PC-9 (cell line): ENCODE results near the gene NUDT22. TPM values are rescaled to one million over a fixed set of nuclear protein-coding genes. Genes with fewer than 3 reads are reported as not detected.

Experiments
- BruUV-seq: library from RNA; stranded (reverse); fragments of 400-500 nt; replicated peaks from 2 replicates; lab custom pipeline; 2021; lab: Mats Ljungman, UMichigan
- CTCF ChIA-PET: fragments of 300-600 bp; sonication (Branson Sonifier 250); formaldehyde crosslinking; loops from one replicate; lab custom pipeline; 2022; ENCODE audit warnings: antibody characterized with exemption; lab: Charles Lee
- POLR2A ChIA-PET: fragments of 300-600 bp; sonication (Branson Sonifier 250); formaldehyde crosslinking; loops from one replicate; lab custom pipeline; 2022; ENCODE audit warnings: antibody characterized with exemption; ENCODE audit not compliant: unreplicated experiment; lab: Charles Lee
- DNase-seq, 2 experiments: peaks; one replicate each; pipeline versions ENCODE4 v3.0.0 to v3.0.0-alpha.2; 2015 to 2022; ENCODE audit warnings: mixed read lengths in 1 of 2
- H2AFZ ChIP-seq: fragments of 200-600 bp; sonication (generic); 2 replicates; pipeline ENCODE4 v1.8.1; 2017; ENCODE audit warnings: antibody characterized with exemption
- H3F3A ChIP-seq: fragments of 200-600 bp; sonication (generic); 2 replicates; pipeline ENCODE4 v1.8.1; 2017; ENCODE audit warnings: antibody characterized with exemption, mild to moderate bottlenecking, low read depth; ENCODE audit not compliant: insufficient read depth
- H3K27ac ChIP-seq: fragments of 200-600 bp; sonication (generic); 2 replicates; pipeline ENCODE4 v1.6.1; 2016; ENCODE audit warnings: mixed run types
- H3K27me3 ChIP-seq: fragments of 200-600 bp; sonication (generic); 2 replicates; pipeline ENCODE4 v1.6.1; 2016; ENCODE audit warnings: low read depth, mixed run types; ENCODE audit not compliant: insufficient read depth
- H3K36me3 ChIP-seq: fragments of 200-600 bp; sonication (generic); 2 replicates; pipeline ENCODE4 v1.6.1; 2016; ENCODE audit warnings: low read depth, mixed run types
- H3K4me1 ChIP-seq: fragments of 200-600 bp; sonication (generic); replicated peaks from 2 replicates; pipeline ENCODE4 v1.6.1; 2016; ENCODE audit warnings: mixed run types; ENCODE audit not compliant: insufficient read depth
- H3K4me2 ChIP-seq: fragments of 200-600 bp; sonication (generic); 2 replicates; pipeline ENCODE4 v1.6.1; 2017; ENCODE audit warnings: mixed run types
- H3K4me3 ChIP-seq: fragments of 200-600 bp; sonication (generic); 2 replicates; pipeline ENCODE4 v1.6.1; 2016; ENCODE audit warnings: mixed run types
- H3K79me2 ChIP-seq: fragments of 200-600 bp; sonication (generic); 2 replicates; pipeline ENCODE4 v1.6.1; 2017; ENCODE audit warnings: low read depth, mixed run types
- H3K9me2 ChIP-seq: fragments of 200-600 bp; sonication (generic); 2 replicates; pipeline ENCODE4 v1.8.1; 2017; ENCODE audit warnings: mild to moderate bottlenecking; ENCODE audit not compliant: insufficient read depth
- H3K9me3 ChIP-seq: fragments of 200-600 bp; sonication (generic); 2 replicates; pipeline ENCODE4 v1.8.1; 2016; ENCODE audit warnings: low read depth; ENCODE audit not compliant: insufficient read depth
- H4K20me1 ChIP-seq: fragments of 200-600 bp; sonication (generic); 2 replicates; pipeline ENCODE4 v1.8.1; 2017; ENCODE audit not compliant: insufficient read depth
- EZH2 ChIP-seq: fragments of 200-600 bp; sonication (generic); IDR thresholded peaks from 2 replicates; pipeline ENCODE4 v1.8.0; 2017; ENCODE audit warnings: antibody characterized with exemption, low read depth
- intact Hi-C: fragments of 100-400 bp; cut with micrococcal nuclease; formaldehyde crosslinking; loops from one replicate; pipeline ENCODE4 v1.10.0; 2022; ENCODE audit not compliant: unreplicated experiment
- total RNA-seq: library from RNA; stranded (reverse); gene quantifications from 2 replicates; pipeline ENCODE4 v1.2.3, GENCODE V29; 2021
- TF ChIP-seq, protein P1 (sequence below): fragments of 200-600 bp; sonication (generic); conservative IDR thresholded peaks from 2 replicates; pipeline ENCODE4 v1.6.1; 2017; ENCODE audit warnings: mixed run types, antibody characterized with exemption, mild to moderate bottlenecking, moderate library complexity

NUDT22 gene
- total RNA-seq, 1 experiment from 2014 or later = 87.4 TPM

DNA sequence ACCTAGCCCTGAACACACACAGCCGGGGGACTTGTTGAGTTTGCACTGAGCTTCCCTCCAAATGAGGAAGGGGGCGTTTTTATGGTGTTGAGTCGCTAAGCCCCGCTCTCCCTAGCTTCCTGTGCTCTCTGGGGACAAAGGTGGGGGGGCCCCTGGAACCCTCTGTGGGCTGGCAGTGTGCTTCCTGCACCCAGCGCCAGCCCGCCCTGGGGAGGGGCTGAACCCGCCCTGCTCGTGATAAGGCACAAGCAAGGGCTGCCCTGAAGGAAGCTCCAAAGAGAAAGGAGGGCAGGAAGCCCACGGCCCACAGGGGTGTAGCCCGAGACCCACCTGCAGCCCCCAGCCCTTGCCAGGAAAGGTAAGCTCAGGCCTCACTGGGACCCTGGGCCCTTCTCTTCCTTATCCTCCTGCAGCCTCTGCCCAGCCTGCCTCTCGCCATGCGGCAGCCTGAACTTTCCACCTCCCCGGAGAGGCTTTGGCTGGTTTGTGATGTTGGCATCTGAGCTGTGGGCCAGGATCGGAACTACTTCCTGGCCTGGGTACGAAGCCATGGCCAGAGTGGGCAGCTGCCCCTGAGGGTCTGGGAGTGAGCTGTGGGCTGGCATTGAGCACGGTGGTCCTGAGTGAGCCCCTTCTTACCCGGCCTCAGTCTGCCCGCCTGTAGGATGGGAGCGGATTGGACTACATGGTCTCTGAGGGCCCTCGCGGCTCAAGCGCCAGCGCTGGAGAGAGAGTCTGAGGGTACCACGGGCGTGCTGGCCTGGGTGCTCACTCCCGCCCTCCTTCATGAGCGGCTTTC is 19.4 kb upstream of the NUDT22 start, which contains the start of gene FERMT3:
Gene FERMT3, plus strand, starts transcription at position 265 of the 799 bp plus-strand sequence. CDS start 644 bp downstream, outside the sequence.
- Histone ChIP-seq H3K4me3 (no peak within 1 kb of the TSS), H4K20me1 (peaks cover 24% of the 10 kb centered on the region), H3K9me2 (no peaks in the 10 kb centered on the region), H3K4me1 (0 out of 2 replicates have a peak, but pooled peaks cover 4% of the 10 kb centered on the region), H2AFZ (no peak within 1 kb of the TSS), H3K27me3 (no peaks in the 10 kb centered on the region), H3K36me3 (peaks cover 11% of the 10 kb centered on the region; the same call in 1 of the 2 replicates), H3K27ac (no peak within 1 kb of the TSS), H3K9me3 (no peaks in the 10 kb centered on the region), H3K79me2 (no peaks in the 10 kb centered on the region), H3F3A (peaks cover 63% of the 10 kb centered on the region), H3K4me2 (no peak within 1 kb of the TSS)
- no TSS peak for BruUV-seq
- ChIA-PET POLR2A (interaction anchor here (0.5 to 0.6 kb wide), 2 partner anchors 15 to 40 kb away, joined by 5 to 6 read pairs; no protein-coding TSS in a partner anchor), CTCF (interaction anchor here (0.5 to 0.7 kb wide), 4 partner anchors 19 to 1401 kb away, joined by 3 to 7 read pairs (median 4); partner anchors contain the start of genes NUDT22, NXF1 and TRPT1)
- DNase-seq = no peak
- TF ChIP-seq, protein P1, sequence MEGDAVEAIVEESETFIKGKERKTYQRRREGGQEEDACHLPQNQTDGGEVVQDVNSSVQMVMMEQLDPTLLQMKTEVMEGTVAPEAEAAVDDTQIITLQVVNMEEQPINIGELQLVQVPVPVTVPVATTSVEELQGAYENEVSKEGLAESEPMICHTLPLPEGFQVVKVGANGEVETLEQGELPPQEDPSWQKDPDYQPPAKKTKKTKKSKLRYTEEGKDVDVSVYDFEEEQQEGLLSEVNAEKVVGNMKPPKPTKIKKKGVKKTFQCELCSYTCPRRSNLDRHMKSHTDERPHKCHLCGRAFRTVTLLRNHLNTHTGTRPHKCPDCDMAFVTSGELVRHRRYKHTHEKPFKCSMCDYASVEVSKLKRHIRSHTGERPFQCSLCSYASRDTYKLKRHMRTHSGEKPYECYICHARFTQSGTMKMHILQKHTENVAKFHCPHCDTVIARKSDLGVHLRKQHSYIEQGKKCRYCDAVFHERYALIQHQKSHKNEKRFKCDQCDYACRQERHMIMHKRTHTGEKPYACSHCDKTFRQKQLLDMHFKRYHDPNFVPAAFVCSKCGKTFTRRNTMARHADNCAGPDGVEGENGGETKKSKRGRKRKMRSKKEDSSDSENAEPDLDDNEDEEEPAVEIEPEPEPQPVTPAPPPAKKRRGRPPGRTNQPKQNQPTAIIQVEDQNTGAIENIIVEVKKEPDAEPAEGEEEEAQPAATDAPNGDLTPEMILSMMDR = no peak
- no peak for TF ChIP-seq EZH2
- intact Hi-C loops = no loop called here

- 0 out of 2 replicates have a peak, but pooled peaks cover 4% of the 10 kb centered on the region for H3K4me1 ChIP-seq
- no TSS peak for BruUV-seq
- H3K9me3 ChIP-seq = no peaks in the 10 kb centered on the region
- H2AFZ ChIP-seq = no peak overlapping the region
- no peak for TF ChIP-seq EZH2
- TF ChIP-seq, protein P1 = no peak
- peaks cover 21% of the 10 kb centered on the region for H4K20me1 ChIP-seq
- intact Hi-C loops = no loop called here
- DNase-seq = no peak
- POLR2A ChIA-PET = no interaction called here
- H3K27ac ChIP-seq = no peak overlapping the region
- no peaks in the 10 kb centered on the region for H3K79me2 ChIP-seq
- H3F3A ChIP-seq = peaks cover 55% of the 10 kb centered on the region
- CTCF ChIA-PET = interaction anchor here (0.5 to 0.7 kb wide), 4 partner anchors 77 to 1402 kb away, joined by 3 to 7 read pairs (median 3); partner anchors contain the start of gene NXF1
- H3K27me3 ChIP-seq = no peaks in the 10 kb centered on the region
- H3K4me2 ChIP-seq = no peak overlapping the region
- H3K36me3 ChIP-seq = 0 out of 2 replicates have a peak, but pooled peaks cover 6% of the 10 kb centered on the region
- no peaks in the 10 kb centered on the region for H3K9me2 ChIP-seq
- no peak overlapping the region for H3K4me3 ChIP-seq
Measured at GRCh38 chr11:64207256-64208085, 18.6 kb upstream of the NUDT22 start.
